GM18868 (cell line): ENCODE data around the gene CHMP1B.

Experiments
- ATAC-seq: cut with Tn5 transposase; IDR thresholded peaks from one replicate; pipeline ENCODE4 v1.9.1; 2021; ENCODE audit warnings: mild to moderate bottlenecking, moderate library complexity; ENCODE audit not compliant: unreplicated experiment

The CHMP1B gene

GRCh38 chr18:11901826-11902438 lies 50.7 kb downstream of the CHMP1B start:
- no peak for ATAC-seq

- ATAC-seq: no peak
These were observed 51.5 kb downstream of the CHMP1B start for GRCh38 chr18:11902522-11903292.
